NCI-H2107 treated with DMSO at 0.1 percent for 48 hours (cell line): ENCODE measurements around the gene UHMK1.
"Not testable (repeated sequence)": the region's sequence is repeated elsewhere in the genome, so short reads cannot be mapped to it uniquely, and the experiment has no call there.

Experiments used
- DNase-seq: peaks from one replicate; lab custom pipeline; 2025; ENCODE audit not compliant: unreplicated experiment; lab: John Stamatoyannopoulos, UW

The UHMK1 gene, protein sequence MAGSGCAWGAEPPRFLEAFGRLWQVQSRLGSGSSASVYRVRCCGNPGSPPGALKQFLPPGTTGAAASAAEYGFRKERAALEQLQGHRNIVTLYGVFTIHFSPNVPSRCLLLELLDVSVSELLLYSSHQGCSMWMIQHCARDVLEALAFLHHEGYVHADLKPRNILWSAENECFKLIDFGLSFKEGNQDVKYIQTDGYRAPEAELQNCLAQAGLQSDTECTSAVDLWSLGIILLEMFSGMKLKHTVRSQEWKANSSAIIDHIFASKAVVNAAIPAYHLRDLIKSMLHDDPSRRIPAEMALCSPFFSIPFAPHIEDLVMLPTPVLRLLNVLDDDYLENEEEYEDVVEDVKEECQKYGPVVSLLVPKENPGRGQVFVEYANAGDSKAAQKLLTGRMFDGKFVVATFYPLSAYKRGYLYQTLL

DNA sequence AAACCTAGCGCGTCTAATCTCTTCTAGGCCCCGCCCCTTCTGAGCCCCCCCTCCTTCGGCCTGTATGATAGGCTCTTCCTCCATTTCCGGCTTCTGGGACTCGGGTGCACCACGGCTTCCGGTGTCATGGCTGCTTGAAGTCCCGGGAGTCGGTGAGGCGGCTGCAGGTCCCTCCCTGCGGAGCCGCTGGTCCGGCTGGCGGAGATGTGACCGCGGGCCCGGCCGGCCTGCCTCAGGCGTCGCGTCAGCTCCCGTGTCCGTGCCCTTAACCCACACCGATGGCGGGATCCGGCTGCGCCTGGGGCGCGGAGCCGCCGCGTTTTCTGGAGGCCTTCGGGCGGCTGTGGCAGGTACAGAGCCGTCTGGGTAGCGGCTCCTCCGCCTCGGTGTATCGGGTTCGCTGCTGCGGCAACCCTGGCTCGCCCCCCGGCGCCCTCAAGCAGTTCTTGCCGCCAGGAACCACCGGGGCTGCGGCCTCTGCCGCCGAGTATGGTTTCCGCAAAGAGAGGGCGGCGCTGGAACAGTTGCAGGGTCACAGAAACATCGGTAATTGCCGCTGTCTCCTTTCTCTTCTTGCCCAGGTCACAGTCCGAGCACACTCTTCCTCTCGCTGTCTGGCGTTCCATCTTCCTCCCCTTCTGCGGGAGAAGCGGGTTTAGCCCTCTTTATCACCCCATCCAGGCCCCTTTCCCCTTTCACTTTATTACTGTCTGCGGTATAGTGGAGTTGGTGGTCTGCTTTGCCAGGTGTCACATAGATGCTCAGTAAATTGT, at the start of gene UHMK1:
UHMK1 (plus strand) TSS at position 96 of the 773 bp plus-strand sequence; CDS start at position 279, 183 bp downstream.
- DNase-seq, result peak; percentile 93

DNA sequence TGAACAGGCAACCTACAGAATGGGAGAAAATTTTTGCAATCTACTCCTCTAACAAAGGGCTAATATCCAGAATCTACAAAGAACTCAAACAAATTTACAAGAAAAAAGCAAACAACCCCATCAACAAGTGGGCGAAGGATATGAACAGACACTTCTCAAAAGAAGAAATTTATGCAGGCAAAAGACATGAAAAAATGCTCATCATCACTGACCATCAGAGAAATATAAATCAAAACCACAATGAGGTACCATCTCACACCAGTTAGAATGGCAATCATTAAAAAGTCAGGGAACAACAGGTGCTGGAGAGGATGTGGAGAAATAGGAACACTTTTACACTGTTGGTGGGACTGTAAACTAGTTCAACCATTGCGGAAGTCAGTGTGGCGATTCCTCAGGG, 43.3 kb upstream of the UHMK1 start:
- not testable (repeated sequence) for DNase-seq

DNA sequence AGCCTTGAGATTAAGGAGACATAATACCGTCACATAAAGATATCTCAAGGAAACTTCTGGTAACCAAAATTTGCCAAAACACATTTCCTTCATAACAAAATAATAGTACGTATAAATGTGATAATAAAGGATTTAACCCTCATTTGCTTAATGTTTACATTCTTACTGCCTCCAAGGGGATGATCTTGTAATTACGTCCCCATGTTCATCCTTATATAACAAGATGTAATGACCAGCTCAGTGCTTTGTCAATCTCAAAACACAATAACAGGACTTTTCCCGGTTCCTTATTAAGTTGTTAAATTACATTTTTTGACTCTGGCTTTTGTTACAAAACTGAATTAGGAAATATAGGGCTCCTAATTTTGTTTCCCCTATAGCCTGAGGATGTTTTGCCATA, 41.3 kb upstream of the UHMK1 start:
- no peak for DNase-seq

DNA sequence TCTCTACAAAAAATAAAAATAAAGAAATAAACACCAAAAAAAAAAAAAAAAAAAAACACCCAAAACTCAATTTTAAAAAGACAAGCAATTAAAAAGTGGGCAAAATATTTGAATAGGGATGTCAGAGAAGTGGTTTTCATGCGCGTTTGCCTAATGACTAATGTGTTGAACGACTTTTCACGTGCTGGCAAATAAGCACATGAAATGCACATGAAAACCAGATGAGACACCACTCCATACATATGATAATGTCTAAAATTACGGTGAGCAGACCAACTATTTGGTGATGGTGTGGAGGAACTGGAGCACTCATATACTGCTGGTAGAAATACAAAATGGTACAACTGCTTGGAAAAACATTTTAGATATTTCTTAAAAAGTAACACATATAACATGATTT, 39.4 kb upstream of the UHMK1 start:
- DNase-seq, result no peak

DNA sequence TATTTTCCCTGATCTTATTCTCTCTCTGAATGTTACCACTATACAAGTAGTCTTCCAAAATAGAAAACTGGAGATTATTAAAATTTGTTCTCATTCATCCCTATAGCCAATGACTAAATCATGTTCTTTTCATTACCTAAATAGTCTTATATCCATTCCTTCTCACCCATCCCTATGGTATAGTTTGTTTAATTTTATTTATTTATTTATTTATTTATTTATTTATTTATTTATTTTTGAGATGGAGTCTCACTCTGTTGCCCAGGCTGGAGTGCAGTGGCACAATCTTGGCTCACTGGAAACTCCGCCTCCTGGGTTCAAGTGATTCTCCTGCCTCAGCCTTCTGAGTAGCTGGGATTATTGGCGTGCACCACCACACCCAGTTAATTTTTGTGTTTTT, 35.2 kb upstream of the UHMK1 start:
- DNase-seq, result not testable (repeated sequence)

DNA sequence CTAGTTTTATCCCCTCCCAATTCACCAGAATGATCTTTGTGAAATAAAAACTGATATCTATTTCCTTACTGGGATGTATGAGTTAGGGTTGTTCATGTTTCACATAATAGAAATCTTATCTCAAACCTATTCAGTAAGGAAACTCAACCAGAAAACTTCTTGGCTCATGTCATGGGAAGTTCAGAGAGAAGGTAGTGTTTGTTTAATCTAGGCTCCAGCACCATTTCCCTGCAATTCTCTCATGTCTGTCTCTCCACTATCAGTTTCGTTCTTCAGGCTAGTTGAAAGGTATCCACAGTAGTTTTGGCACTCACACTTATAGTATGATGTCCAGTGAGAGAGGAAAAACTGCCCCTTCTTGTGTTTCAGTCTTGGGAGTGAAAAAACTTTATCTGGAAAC, 34.6 kb upstream of the UHMK1 start:
- no peak for DNase-seq

DNA sequence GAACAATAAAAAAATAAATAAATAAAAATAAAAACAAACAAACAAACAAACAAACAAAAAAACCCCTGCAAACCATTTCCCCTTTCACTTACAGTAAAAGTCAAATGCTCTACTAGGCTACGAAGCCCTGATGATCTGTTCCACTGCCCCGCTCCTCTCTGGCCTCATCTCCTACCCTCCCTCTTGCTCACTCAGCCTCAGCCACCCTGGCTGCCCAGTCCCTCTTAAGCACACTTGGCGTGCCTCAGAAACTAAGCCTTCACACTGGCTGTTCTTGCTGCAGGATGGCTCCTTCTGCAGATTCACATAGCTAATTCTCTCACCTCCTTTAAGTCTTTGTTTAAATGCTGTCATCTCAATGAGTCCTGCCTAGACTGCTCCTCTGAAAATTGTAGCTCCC, 30.8 kb upstream of the UHMK1 start:
- no peak for DNase-seq

DNA sequence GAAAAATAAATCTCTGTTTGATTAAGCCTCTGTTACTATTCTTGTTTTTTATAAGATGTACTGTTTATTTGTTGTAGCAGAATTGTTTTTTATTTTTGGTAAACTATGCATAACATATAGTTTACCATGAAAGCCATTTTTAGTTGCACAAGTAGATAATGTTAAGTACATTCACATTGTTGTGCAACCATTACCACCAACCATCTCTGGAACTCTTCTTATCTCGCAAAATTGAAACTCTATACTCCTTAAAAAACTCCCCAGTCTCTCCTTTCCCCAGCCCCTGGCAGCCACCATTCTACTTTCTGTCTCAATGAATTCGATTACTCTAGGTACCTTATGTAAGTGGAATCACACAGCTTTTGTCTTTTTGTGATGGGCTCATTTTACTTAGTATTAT, 27.4 kb upstream of the UHMK1 start:
- no peak for DNase-seq

DNA sequence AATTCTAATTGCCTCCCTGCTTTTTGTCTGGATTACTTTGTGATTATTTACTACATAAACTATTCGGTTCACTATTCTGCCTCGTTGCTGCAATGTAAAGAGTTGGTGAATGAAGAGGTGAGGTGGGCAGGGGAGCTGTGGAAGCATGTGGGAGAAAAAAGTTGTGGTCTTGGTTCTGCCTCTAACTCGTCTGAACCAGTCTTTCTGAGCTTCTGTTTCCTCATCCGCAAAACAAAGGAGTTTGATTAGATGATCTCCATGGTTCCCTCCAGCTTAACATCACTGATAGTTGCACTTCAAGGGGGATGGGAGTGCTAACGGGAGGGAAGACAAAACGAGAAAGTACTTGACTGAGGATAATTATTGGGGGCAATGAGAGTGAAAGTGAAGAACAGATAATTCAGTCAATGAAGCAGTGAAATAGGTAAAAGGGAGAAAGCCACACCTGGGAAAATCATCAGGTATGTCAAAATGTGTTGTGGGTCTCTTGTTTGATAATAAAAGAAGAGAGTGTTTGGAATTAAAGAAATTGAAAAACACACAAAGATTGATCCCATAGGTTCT, 26.2 kb upstream of the UHMK1 start:
- no peak for DNase-seq

DNA sequence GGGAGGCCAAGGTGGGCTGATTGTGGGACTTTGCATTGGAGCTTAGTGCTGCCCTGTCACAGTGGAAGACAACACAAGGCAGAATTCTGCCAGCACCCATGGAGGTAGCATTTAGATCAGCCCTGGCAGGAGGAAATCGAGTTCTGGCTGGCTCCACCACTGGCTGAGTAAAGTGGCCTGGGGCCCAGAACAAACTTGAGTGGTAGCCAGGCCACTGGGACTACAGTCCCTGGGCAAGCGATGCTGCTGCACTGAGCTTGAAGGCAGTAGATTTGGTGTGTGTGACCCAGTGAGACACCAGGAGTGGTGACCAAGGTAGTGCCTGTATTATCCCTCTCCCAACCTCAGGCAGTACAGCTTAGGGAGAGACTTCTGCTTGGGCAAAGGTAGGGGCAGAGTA, 22.5 kb upstream of the UHMK1 start:
- DNase-seq, result no peak

DNA sequence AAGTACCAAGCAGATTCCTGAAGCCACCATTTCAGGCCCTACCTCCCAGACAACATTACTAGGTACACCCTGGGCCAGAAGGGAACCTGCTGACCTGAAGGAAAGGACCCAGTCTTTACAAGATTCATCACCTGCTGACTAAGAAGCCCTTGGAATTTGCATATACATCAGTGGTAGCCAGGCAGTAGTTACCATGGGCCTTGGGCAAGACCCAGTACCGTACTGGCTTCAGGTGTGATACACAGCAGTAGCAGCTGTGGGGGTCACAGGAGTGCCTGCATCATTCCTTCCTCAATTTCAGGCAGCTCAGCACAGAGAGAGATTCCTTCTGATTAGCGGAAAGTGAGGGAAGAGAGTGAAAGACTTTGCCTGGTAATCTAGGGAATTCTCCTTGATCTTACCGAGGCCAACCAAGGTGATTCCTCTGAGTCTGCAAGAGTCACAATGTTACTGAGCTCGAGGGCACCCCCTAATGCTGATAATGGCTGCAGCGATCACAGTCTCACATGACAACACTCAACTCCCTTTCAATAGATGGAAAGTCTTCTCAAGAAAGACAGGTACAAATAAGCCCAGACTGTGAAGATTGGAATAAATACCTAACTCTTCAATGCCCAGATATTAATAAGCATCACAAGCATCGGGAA, 22.0 kb upstream of the UHMK1 start:
- DNase-seq, result no peak

DNA sequence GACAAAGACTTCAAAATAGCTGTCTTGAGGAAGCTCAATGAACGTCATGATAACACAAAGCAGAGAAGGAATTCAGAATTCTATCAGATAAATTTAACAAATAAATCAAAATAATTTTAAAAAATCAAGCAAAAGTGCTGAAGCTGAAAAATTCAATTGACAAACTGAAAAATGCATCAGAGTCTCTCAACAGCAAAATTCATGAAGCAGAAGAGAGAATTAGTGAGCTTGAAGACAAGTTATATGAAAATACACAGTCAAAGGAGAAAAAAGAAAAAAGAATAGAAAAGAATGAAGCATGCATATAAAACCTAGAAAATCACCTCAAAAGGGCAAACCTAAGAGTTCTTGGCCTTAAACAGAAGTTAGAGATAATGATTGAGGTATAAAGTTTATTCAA, 21.0 kb upstream of the UHMK1 start:
- DNase-seq, result no peak

DNA sequence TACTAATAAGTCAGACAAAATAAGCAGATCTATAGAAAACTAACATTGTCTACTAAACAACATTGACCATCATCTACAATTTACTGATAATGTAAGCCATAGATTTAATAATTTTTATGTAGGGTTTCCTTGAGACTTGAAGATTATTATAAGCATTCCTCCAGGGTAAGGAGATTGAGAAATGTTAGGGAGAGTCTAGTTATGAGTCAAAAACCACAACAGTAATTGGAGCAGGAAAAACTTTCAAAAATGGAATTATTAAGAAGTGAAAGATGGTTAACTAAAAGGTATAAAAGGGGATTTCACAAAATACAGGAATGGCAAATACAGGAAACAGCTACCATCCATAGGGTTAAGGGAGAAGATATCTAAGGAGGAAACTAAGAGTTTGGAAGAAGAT, 12.4 kb upstream of the UHMK1 start:
- DNase-seq, result no peak

DNA sequence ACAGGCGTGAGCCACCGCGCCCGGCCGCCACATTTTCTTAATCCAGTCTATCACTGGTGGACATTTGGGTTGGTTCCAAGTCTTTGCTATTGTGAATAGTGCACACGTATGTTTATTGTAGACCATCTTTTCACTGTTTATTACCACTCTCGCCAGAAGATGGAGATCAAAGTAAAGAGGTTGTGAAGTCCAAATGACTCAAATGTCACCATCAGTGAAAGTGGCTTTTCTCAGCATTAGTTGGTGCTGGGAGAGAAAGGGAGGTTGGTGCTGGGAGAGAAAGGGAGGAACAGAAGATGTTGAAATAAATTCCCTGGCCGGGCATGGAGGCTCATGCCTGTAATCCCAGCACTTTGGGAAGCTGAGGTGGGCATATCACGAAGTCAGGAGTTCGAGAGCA, 10.4 kb upstream of the UHMK1 start:
- no peak for DNase-seq

DNA sequence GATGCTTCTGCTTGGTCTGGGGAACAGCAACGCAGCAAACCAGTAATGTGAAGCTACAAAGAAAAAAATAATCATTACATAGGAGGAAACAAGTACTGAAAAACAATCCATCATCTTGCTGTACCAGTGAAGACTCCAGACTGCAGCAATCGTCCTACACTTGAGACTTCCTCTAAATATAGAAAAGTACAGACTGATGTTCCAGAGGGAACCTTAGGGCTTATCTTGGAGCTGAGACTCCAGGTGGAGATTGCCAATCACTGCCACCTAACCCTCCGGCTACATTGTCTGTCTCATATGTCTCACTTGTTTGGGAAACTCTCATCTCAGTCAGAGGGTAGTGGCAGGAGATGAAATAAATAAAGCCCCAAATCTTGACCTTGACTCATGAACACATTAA, 9.4 kb upstream of the UHMK1 start:
- DNase-seq, result no peak

DNA sequence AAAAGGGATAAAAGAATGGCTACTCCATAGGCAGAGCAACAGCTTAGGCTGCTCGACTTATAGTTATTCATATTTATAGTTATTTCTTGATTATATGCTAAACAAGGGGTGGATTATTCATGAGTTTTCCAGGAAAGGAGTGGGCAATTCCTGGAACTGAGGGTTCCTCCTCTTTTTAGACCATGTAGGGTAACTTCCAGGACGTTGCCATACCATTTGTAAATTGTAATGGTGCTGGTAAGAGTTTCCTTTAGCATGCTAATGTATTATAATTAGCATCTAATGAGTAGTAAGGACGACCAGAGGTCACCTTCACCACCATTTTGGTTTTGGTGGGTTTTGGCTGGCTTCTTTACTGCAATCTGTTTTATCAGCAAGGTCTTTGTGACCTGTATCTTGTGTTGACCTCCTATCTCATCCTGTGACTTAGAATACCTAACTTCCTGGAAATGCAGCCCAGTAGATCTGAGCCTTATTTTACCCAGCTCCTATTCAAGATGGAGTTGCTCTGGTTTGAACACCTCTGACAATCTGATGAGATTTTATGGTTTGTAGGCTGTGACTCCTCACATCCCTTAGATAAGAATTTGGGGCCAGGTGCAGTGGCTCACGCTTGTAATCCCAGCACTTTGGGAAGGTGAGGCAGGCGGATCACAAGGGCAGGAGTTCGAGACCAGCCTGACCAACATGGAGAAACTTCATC, 1.9 kb upstream of the UHMK1 start:
- DNase-seq, result not testable (repeated sequence)

DNA sequence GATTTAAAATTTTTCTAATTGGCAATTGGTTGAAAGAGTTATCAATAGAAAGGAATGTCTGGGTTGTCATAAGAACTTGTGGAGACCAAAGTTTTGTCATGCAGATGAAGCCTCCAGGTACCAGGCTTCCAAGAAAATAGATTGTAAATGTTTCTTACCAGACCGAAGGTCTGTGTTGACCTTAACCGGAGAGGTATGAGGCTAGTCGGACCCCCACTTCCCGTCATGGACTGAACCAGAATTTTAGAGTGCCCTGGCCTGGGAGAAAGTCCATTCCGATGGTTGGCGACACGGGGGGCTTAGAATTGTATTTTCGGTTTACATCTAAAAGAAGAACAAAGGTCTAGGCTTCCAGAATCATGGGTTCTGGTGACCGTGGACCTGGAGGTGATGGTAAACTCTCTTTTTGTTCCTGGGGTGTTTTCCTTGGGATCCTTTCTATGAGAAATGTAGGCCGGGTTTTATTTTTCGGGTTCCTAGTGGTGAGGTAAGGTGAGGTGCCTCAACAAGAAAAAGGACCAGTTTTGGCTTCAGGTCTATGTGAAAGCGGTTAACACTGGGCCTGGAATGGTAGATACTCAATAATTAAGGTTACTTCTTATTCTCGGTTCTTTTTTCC, 405 bp upstream of the UHMK1 start:
- no peak for DNase-seq

DNA sequence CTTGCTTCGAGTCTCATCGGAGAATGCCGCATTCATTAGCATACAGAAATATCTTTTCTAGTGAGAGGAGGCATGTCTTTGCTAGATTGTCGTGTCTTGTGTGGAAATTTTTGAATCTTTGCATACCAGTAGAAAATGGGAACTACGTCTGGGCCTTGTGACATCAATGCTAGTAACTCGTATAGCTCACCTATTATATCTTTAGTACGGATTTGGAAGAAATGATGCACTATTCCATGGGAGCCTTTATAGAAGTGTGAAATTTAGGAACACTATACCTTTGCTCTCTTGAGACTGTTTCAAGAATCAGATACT, 835 bp downstream of the UHMK1 start:
- no peak for DNase-seq

DNA sequence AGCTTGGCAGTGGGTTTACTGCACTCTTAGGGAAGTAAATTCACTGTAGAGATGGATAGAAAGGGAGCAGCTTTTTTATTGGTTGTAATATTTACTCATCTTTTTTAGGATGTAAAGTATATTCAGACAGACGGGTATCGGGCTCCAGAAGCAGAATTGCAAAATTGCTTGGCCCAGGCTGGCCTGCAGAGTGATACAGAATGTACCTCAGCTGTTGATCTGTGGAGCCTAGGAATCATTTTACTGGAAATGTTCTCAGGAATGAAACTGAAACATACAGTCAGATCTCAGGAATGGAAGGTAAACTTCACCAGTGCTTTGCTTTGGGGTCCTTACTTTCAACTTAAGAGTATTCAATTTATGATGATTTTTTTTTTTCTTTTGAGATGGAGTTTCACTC, 3.2 kb downstream of the UHMK1 start:
- no peak for DNase-seq

DNA sequence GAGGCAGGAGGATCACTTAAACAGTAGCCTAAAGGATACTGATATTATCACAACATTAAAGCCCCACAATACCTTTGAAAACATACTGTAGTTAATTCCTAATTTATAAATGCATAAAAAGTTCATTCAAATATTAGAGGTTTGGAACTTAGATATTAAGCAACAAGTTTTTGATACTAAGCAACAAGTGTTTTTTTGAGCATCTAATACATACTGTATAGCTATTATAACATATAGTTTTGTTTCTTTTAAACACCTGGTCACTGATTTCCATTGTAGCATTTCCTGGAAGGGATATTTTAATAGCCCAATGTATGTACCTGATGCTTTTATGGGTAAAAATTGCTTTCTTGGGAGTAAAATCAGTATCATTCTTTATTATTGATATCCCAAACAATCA, 4.5 kb downstream of the UHMK1 start:
- no peak for DNase-seq

DNA sequence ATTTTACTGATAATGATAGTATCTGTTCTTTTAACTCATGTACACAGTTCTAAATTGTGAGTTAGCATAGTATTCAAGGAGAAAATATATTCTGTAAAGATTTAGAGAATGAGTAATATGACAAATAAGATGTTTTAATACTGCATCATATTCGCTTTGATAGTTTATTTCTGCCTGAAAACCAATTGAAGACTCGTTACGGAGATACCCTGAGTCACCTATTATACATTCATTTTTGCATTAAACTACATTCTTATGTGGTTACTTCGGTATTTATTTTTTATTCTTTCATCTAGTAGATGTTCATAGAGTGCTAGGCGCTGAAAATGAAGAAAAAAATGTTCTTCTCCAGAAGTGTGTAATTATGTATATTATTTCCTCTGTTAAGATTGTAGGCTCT, 5.3 kb downstream of the UHMK1 start:
- no peak for DNase-seq
